Measurements from ENCODE around the gene SUGCT.

SUGCT gene

DNA sequence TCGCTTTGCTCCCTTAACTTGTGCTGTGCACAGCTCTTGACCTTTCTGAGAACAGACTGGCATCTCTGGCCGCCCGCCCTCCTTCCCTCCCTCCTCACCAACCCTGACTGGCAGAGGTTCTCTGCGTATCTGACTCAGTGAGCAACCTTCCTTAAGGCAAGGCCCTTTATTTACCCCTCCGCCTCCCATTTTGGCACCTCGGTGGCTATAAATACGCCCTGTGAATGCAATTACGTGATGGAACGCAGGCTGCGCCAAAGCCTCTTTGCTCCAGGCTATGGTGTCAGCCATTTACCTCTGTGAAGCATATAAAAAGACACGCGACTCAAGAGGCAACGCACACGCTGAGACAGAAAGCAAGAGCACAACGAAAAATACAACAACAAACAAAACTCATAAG lies 764.3 kb downstream of the SUGCT start:
- Histone ChIP-seq H3K79me2 (ENCODE audit: low read length) (no peaks in the 10 kb centered on the region), H3K9ac (ENCODE audit: low read length) (no peak overlapping the region), H3K4me2 (ENCODE audit: low read length) (no peak overlapping the region), H3K36me3 (replicated peaks; ENCODE audit: low read depth, low read length) (no peaks in the 10 kb centered on the region), H4K20me1 (ENCODE audit: insufficient read depth, low read length) (no peaks in the 10 kb centered on the region), H3K9me3 (ENCODE audit: insufficient read depth, low read length) (no peaks in the 10 kb centered on the region), H3K4me1 (ENCODE audit: low read length) (no peaks in the 10 kb centered on the region), H3K4me3 (ENCODE audit: low read length) (no peak overlapping the region), H3K27ac (ENCODE audit: low read length) (no peak overlapping the region), H3K27me3 (ENCODE audit: low read depth, low read length) (no peaks in the 10 kb centered on the region), H2AFZ (ENCODE audit: low read depth, low read length) (no peak overlapping the region)
- TF ChIP-seq, protein P1, sequence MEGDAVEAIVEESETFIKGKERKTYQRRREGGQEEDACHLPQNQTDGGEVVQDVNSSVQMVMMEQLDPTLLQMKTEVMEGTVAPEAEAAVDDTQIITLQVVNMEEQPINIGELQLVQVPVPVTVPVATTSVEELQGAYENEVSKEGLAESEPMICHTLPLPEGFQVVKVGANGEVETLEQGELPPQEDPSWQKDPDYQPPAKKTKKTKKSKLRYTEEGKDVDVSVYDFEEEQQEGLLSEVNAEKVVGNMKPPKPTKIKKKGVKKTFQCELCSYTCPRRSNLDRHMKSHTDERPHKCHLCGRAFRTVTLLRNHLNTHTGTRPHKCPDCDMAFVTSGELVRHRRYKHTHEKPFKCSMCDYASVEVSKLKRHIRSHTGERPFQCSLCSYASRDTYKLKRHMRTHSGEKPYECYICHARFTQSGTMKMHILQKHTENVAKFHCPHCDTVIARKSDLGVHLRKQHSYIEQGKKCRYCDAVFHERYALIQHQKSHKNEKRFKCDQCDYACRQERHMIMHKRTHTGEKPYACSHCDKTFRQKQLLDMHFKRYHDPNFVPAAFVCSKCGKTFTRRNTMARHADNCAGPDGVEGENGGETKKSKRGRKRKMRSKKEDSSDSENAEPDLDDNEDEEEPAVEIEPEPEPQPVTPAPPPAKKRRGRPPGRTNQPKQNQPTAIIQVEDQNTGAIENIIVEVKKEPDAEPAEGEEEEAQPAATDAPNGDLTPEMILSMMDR (IDR thresholded peaks at IDR 0.05; ENCODE audit: low read depth, low read length), result no peak
- no peak for TF ChIP-seq EZH2phosphoT487 (IDR thresholded peaks at IDR 0.05; ENCODE audit: low read depth)

DNA sequence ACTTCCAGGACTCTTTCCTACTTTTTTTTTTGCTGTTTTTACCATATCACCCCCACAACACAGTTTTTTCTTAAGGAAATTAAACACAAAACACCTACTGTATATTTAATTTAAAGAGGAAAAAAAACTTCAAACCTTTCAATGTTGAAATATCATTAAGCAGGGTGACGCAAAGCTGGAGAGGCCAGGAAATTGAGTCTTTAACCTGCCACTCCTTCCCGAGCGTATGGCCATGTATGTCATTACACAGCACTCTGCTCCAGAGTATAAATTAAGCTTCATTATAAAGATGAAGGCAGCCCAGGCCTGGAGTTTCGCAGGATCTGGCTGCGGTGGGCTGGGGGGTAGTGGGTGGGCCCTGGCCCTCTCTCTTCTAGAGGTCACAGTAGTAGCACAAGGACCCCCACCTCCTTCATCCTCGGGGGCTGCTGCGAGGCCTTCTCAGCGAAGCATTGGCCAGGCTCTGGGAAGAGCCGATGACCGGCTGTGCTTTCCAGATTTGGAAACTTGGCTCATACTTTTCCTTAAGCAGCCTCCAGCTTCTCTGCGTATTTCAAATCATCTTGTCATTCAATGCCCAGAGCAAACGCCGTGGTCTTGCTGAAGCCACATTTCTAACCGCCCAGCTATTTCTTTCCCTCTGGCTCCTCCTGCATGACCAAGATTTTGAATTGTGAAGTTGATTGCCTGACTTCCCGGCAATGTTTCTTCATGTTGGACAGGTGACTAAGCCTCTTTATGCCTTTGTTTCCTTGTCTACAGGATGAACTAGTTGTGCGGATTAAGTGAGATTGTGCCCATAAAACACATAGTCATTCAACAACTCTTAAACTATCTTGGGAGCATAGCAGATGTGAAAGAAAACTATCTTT lies 765.1 kb downstream of the SUGCT start:
- Histone ChIP-seq H3K27ac (ENCODE audit: low read length) (no peak overlapping the region), H3K4me1 (ENCODE audit: low read length) (no peaks in the 10 kb centered on the region), H4K20me1 (ENCODE audit: insufficient read depth, low read length) (no peaks in the 10 kb centered on the region), H3K4me3 (ENCODE audit: low read length) (no peak overlapping the region), H2AFZ (ENCODE audit: low read depth, low read length) (no peak overlapping the region), H3K36me3 (replicated peaks; ENCODE audit: low read depth, low read length) (no peaks in the 10 kb centered on the region), H3K9me3 (ENCODE audit: insufficient read depth, low read length) (no peaks in the 10 kb centered on the region), H3K79me2 (ENCODE audit: low read length) (no peaks in the 10 kb centered on the region), H3K9ac (ENCODE audit: low read length) (no peak overlapping the region), H3K27me3 (ENCODE audit: low read depth, low read length) (no peaks in the 10 kb centered on the region), H3K4me2 (ENCODE audit: low read length) (no peak overlapping the region)
- no peak for TF ChIP-seq EZH2phosphoT487 (IDR thresholded peaks at IDR 0.05; ENCODE audit: low read depth)
- TF ChIP-seq, protein P1 (IDR thresholded peaks at IDR 0.05; ENCODE audit: low read depth, low read length), result no peak

DNA sequence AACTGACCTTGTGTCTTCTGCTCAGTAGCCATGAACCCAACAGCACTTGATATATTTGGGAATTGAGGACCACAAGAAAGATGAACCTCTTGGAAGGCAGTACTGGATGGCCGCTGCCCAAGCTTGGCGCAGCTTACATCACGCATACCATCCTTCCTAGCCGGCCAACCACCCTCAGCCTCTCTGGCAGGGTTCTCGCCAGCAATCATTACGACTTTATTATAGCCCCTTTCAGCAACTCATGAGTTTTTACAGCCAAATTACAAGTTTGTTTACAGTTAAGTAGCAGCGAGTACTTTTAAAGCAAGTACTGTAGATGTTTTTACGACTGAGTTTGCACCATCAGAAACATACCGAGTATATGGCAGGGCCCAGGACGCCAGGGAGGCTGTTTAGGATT lies 769.1 kb downstream of the SUGCT start:
- Histone ChIP-seq H3K4me3 (ENCODE audit: low read length) (no peak overlapping the region), H3K27me3 (ENCODE audit: low read depth, low read length) (no peaks in the 10 kb centered on the region)
- TF ChIP-seq EZH2phosphoT487 (IDR thresholded peaks at IDR 0.05; ENCODE audit: low read depth), result no peak
- TF ChIP-seq, protein P1 (IDR thresholded peaks at IDR 0.05; ENCODE audit: low read depth, low read length), result no peak

DNA sequence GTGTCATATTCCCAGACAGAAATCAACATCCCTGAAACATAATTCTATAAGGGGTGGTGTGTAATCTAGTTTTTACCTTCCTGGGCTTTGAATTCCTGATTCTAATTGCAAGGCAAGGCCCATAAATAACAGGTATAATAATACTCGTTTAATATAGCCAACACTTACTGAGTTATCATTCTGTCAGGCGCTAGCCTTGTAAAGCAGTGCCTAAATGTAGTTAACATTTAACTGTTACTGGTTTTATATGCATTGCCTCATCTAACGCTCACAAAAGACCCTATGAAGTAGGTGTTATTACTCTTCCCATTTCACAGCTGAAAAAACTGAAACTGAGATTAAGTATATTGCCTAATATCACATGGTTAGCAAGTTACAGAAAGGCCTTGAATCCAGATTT lies 772.5 kb downstream of the SUGCT start:
- no peak overlapping the region for H2AFZ ChIP-seq (ENCODE audit: low read depth, low read length)
- TF ChIP-seq EZH2phosphoT487 (IDR thresholded peaks at IDR 0.05; ENCODE audit: low read depth), result no peak
- TF ChIP-seq, protein P1 (IDR thresholded peaks at IDR 0.05; ENCODE audit: low read depth, low read length), result no peak
- H3K4me1 ChIP-seq (ENCODE audit: low read length), result no peaks in the 10 kb centered on the region

More for the DNA sequence above, 769.1 kb downstream of the SUGCT start:
- H3K27ac ChIP-seq (ENCODE audit: low read length), result no peak overlapping the region
- no peaks in the 10 kb centered on the region for H3K9me3 ChIP-seq (ENCODE audit: insufficient read depth, low read length)
- no peaks in the 10 kb centered on the region for H3K4me1 ChIP-seq (ENCODE audit: low read length)
- H2AFZ ChIP-seq (ENCODE audit: low read depth, low read length), result no peak overlapping the region
- no peaks in the 10 kb centered on the region for H3K36me3 ChIP-seq (replicated peaks; ENCODE audit: low read depth, low read length)
- no peaks in the 10 kb centered on the region for H4K20me1 ChIP-seq (ENCODE audit: insufficient read depth, low read length)
- H3K4me2 ChIP-seq (ENCODE audit: low read length), result no peak overlapping the region
- no peak overlapping the region for H3K9ac ChIP-seq (ENCODE audit: low read length)
- H3K79me2 ChIP-seq (ENCODE audit: low read length), result no peaks in the 10 kb centered on the region

More for the DNA sequence above, 772.5 kb downstream of the SUGCT start:
- Histone ChIP-seq H4K20me1 (ENCODE audit: insufficient read depth, low read length) (no peaks in the 10 kb centered on the region), H3K4me3 (ENCODE audit: low read length) (no peak overlapping the region), H3K4me2 (ENCODE audit: low read length) (no peak overlapping the region), H3K27ac (ENCODE audit: low read length) (no peak overlapping the region), H3K9ac (ENCODE audit: low read length) (no peak overlapping the region), H3K36me3 (replicated peaks; ENCODE audit: low read depth, low read length) (no peaks in the 10 kb centered on the region), H3K79me2 (ENCODE audit: low read length) (no peaks in the 10 kb centered on the region), H3K27me3 (ENCODE audit: low read depth, low read length) (no peaks in the 10 kb centered on the region), H3K9me3 (ENCODE audit: insufficient read depth, low read length) (no peaks in the 10 kb centered on the region)
